OCI-M1 (cell line): ENCODE data around the gene GBX1.
A peak's percentile ranks its signal among the peaks of the same experiment; 100 is the strongest.

Experiments
- DNase-seq: peaks from one replicate; lab custom pipeline; 2025; lab: John Stamatoyannopoulos, UW

GBX1 gene

DNA sequence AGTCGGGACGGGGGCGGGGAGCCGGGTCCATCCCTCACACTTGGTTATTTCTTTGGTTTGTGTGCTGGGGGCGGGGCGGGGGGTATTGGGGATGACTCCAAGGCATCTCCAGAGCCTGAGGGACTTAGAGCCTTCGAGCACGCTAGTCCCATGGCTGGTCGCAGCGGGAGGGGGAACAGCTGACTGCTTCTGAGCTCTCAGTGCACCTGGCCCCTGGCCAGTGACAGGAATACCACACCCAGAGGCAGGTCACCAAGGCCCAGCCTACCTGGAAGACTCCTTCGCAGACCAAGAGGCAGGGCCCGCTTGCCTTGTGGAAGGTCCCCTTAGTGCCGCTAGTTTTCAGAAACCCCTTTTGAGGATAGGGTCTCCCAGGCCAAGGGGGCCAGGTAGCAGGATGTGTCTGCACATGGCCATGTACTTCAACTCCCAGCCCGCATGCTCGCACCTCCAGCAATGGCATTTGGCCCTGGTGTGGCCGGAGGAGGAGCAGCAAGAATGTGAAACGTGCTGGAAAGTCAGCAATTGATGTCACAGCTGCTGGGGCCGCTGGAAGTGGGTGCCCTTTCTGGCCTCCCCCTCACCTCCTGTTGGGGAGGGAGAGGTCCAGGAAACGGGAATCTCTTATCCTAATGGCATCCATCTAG, 40.9 kb downstream of the GBX1 start:
- DNase-seq, result no peak

DNA sequence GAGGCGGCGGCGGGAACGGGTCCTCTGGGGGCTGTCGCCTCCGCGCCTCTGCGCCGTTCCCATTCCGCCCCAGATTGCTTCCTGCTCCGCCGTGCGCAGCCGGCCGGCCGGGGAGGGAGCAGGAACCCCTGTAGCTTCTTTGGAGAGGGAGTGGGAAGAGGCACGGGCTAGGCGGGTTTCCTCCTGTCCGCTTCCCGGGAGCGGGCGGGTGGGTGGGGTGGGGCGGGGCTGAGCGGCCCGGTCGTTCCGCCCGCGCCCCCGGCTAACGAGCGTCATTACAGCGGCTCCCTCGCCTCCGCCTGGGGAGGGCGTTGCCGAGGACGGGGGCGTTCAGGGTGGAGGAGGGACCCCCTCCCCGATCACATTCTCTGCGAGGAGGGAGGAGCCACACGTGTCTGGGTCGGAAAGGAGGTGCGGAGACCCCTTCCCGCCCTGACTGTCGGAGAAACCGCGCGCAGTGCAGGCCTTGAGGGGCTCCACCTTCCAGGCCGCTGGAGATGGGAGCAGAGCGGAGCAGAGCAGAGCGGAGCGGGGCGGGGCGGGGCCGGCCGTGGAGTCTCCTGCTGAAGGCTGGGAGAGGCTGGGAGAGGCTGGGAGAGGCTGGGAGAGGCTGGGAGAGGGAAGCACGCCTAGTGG, 41.5 kb downstream of the GBX1 start:
- DNase-seq, result no peak

DNA sequence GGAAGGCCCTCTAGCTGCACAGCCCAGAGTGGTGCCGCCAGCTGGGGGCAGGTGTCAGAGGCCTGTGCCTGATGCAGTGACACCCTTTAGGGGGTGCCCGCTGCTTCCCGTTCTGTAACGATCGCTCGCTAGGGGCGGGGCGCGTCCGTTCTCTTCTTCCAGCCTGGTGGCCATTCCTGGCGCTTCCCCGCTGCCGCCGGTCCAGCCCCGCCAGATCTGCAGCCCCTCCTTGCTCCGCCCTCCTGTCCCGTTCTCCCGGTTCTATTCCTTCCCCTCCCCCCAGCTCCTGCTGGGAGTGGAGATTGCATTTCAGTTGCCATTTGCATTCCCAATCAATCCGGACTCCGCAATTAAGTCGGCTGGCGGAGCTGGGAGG, 42.0 kb downstream of the GBX1 start:
- no peak for DNase-seq

DNA sequence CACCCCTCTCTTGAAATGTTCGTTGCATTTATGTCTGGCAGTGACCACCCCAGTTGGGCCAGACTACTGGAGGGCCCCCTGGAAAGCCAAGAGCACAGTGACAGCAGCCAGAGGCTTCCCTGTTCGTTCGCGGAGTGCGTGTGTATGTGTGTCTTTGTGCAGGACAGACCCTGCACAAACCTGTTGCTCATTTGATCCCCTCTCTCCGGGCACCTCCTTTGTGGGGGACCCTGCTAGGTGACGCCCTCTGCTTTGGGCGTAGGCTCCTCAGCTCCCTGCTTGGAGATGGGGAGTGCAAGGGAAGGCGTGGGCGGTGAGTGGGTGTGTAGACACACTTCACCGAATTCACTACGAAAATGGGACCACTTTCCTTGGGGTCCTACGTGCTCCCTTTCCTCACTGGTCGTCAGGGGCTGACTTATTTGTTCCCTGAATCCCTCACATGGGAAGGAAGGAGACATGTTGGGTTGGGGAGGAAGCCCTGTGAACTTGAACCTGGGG, 42.5 kb downstream of the GBX1 start:
- no peak for DNase-seq

DNA sequence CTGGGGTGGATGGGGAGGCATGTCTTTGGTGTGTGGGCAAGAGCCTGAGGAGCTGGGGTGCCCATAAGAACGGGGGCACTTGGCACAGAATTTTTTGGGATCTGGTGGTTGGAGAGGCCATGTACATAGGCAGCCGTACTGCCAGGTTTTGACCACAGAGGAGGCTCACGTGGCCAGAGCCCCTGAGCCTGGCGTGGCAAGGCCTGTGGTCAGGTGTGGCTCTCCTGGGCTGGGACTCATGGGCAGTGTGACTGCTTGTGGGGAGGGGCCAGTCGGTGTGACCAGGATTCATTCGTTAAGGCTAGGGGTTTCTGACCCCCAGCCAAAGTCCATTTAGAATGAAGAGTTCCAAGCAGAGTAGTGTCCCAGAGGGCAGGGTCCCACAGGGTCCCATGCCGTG, 43.0 kb downstream of the GBX1 start:
- no peak for DNase-seq

DNA sequence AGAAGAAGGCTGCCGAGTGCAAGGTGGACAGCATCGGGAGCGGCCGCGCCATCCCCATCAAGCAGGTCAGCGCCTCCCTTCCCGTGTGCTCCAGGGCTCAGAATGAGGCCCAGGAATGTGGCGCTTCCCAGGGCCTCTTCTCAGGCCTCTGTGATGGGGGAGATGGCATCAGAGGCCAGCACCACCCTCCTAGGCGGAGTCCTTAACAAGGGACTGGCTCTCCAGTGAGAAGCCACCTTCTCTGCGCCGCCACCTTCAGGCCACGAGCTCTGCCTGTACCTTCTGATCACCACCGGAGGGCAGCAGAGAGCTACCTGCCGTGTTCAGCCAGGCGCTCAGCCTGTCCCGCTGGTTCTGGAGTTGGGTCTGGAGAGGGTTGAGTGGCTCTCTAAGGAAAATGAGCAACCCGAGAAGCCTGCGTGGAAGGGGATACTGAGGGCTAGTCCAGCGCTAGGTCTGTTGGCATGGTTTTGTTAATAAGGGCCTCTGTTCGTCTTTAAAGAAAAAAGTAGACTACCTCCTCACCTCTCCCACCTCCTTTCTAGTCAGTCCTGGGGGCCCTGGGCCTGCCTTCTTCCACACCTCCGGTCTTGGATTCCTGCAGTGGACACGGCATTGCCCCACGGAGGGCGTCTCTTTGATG, 43.6 kb downstream of the GBX1 start:
- DNase-seq, result peak; percentile 75

DNA sequence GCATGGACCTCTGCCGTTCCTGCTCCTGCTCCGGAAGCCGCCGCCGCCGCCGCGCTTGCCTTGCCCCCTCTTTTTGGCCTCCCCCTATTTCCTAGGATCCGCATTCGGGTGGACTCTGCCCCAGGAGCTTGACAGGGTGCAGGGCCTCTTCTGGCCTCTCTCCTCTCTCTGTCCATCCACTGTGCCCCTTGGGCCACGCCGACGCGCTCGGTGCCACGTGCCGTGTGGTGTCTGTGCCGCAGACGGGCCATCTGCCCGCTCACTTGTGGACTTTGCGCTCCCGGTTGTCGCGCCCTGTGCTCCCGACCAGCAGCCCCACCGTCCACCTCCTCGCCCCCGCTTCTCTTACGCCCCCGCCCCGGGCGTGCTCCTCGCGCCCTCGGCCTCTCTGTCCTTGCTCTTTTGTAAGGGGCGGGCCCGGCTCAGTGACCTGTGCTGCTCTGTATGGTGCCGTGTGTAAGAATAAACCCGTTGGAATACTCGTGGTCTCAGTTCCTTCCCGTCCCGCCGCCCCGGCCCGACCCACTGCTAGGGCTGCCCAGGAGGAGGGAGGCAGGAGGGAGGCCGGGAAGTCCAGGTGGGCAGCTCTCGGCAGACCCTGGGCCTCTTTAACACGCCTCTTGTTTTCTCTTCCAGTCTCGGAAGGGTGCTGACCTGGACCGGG, 44.2 kb downstream of the GBX1 start:
- DNase-seq, result no peak

DNA sequence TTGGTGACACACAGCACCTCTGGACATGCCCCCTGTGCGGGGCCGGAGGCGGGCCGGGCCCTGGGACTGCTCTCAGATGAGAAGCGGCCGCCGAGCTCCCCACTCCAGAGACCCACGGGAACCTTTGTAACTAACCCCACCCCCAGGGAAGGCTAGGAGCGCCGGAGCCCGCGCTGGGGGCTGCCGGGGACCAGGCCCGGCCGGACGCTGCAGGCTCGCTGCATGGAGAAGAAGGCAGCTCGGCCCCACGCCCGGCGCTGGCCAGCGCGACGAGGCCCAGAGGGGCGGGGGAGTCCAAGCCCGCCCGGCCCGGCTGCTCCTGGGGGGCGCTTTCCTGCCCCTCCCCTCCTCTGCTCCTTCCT, 44.7 kb downstream of the GBX1 start:
- DNase-seq, result no peak

DNA sequence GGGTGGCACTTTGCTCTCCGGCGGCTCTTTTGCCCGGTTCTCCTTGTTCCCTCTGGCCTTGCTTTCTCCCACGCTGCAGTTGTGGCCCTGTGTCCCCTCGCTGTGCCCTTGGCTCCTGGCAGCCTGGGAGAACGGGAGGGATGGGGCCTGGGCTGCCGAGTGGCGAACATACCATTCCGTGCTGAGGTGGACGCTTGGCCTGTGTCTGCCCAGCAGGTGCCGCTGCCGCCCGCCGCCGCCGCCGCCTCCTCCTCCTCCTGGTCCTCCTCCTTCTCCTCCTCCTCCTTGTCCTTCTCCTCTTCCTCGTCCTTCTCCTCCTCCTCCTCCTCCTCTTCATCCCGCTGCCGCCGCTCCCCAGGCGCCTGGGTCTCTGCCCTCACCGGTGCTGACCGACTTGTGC, 45.2 kb downstream of the GBX1 start:
- no peak for DNase-seq

DNA sequence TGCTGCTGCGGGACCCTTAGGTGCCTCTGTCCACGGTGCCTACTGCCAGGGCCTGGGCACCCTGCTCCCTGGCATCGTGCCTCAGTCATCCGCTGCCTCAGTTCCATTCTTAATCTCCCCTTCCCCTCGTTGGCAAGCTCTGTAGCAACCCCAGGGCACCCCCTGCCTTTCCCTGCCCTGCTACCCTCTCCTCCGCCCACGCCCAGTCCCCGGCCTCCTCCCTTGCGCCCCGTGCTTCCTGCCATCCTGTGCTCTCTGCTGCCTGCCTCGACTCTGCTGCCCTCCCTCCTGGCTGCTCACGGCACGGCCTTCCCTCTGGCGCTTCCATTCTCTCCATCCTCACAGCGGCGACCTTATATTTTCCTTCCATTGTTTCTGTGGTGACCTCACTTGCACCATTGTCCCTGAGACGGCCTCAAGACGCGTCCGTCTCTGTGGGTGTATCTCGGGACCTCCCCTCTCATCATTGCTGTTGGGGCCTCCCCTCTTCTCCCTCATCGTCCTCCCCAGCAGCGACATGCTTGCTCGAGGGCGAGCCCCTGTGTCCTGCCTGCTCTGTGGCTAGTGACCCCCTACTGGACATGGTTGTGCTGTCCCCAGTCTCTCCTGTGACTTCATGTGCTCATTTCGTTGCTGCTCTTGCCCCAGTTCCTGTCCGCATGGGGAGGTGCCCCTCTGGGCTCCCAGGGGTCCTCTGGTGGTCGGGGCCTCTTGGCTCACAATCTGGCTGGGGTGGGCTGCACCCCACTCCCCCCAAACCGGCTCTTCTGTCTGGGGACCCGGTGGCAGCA, 45.9 kb downstream of the GBX1 start:
- DNase-seq, result no peak

DNA sequence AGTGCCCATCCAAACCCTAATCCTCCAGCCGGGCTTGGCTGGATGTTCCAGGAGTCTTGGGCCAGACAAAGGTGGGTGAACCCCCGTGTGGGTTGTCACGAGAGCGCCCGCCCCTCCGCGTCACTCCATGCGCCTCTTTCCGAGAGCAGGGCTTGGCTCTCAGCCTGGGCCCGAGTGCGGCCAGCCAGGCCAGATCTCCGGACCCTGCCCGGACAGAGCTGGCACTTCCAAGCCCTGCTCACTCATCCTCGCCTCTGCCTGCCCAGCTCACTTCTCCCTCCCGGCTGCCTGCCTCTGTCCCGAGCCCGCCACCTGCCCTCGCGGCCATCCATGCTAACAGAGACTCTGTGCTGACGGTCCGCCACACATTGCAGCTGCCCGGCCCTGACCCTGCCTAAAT, 46.6 kb downstream of the GBX1 start:
- no peak for DNase-seq

DNA sequence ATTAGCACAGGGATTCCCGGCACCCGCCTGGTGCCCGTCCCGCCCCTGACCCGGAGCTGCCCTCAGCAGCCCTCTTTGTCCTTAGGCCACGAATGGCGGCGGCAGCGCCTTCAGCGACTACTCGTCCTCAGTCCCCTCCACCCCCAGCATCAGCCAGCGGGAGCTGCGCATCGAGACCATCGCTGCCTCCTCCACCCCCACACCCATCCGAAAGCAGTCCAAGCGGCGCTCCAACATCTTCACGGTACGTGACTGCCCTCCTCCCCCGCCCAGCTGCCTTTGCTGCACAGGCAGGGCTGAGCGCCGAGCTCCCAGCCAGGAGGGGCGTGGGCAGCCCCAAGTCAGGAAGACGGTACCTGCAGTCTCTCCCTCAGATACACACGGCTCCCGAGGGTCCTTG, 47.6 kb downstream of the GBX1 start:
- no peak for DNase-seq

DNA sequence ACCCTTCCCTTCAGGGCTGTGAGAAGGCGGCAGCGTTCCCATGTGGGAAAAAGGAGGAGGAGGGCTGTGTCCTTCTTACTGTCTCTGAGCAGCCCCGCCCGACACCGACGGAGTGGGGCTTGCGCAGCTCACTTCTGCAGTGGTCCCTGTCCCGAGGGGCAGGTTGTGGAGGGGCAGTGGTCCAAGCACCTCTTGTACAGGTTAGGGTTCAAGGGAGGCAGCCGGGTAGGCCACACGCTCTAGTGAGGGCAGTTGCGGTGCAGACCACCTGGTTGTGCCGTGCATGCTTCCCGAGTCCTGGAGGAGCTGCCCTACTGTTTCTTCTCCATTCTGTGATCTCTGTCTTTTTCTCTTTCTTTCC, 48.5 kb downstream of the GBX1 start:
- no peak for DNase-seq

DNA sequence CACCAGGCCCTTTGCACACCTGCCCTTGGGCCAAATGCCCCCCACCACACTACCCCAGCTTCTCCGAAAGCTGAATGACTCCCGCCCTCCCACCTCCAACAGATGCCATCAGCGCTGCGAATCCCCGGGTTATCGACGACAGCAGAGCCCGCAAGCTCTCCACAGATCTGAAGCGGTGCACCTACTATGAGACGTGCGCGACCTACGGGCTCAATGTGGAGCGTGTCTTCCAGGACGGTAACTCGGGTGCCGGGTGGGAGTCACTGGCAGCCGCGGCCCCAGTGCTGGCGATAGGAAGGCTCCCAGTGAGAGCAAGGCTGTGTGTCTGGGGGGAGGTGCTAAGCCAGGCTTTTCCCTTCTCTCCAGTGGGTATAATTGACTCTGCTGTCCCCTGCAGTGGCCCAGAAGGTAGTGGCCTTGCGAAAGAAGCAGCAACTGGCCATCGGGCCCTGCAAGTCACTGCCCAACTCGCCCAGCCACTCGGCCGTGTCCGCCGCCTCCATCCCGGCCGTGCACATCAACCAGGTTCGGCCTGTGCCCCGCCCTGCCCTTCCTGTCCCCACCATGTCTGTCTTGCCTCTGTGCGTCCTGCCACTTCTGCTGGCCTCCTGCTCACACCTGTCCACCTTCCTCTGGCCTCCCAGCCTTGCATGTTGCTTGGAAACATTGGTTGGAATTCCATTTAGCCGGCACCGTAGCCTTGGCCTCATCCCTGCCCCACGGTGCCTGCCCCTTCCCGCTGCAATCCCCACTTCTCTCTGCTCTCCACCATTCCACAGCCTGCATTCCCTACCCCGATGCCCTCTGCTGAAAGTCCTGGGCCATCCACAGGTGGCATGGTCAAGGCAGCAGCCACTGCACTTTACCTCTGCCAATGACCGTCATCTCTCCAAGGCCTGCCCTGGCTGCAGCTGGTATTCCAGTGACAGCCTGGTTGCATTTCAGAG, 49.1 kb downstream of the GBX1 start:
- no peak for DNase-seq

DNA sequence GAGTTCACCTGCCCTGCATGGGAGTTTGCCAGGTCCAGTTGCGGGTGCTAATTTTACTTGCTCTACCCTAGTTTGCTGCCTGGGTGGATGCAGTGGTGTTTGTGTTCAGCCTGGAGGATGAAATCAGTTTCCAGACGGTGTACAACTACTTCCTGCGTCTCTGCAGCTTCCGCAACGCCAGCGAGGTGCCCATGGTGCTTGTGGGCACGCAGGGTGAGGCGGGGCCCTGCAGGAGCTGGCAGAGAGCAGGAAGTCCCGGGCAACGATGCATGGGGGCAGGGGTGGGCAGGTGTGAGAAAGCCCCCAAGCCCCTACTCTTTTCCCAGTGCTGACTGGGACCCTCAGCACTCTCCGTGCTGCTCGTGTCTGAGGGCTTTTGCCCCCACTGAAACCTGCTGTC, 49.9 kb downstream of the GBX1 start:
- no peak for DNase-seq

DNA sequence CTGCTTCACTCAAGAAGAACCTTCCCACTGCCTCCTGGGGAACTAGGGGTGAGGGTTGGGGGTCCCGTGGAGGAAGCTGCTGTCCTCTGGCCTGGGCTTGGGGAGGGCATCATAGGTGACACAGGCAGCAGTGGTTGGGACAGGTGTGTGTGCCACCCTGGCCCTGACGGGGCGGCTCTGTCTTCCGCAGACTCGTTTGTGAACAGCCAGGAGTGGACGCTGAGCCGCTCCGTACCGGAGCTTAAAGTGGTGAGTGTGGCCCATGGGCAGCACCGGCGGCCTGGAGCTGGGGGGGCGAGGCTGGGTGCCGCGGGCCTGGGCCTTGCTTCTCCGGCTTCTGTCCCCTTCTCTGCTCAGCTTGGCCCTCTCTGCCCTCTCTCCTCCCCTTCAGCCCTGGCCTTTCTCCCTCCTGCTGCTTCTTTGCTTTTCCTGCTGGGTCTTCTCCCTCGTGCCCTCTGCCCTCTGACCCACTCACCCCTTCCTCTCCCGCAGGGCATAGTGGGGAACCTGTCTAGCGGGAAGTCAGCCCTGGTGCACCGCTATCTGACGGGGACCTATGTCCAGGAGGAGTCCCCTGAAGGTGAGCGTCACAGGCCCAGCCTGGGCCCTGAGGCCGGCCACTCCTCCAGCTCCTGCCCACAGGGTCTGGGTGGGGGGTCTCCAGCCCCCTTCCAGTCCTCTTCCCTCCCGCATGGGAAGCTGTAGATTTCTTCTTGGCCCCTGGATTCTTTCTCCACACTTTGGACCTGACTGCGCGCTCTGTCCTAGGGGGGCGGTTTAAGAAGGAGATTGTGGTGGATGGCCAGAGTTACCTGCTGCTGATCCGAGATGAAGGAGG, 50.7 kb downstream of the GBX1 start:
- no peak for DNase-seq

DNA sequence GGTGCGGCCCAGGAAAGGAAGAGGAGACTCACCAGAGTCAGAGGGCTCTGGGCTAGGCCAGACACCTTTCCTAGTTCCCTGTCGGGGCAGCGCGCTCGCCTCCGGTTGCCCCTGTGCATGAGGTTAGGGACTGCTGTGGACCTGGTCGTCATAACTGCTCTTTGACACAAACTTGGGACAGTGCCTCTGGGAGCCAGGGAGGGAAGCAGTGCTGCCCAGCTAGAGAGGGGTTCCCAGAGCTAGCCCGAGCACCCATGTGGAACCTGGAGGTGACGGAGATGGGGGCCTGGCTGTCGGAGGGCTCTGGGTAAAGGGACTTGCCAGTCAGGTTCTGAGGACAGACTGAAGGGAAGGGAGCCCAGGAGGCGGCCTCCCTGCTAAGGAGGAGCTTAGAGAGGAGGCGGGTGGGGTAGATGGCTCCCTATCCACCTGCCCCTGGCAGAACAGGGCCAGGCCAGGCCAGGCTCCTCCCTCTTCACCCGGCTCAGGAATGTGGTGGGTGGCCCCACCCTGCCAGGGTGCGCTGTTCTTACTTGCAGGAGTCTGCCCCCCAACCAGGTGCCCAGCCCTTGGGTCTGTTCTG, 51.6 kb downstream of the GBX1 start:
- no peak for DNase-seq

DNA sequence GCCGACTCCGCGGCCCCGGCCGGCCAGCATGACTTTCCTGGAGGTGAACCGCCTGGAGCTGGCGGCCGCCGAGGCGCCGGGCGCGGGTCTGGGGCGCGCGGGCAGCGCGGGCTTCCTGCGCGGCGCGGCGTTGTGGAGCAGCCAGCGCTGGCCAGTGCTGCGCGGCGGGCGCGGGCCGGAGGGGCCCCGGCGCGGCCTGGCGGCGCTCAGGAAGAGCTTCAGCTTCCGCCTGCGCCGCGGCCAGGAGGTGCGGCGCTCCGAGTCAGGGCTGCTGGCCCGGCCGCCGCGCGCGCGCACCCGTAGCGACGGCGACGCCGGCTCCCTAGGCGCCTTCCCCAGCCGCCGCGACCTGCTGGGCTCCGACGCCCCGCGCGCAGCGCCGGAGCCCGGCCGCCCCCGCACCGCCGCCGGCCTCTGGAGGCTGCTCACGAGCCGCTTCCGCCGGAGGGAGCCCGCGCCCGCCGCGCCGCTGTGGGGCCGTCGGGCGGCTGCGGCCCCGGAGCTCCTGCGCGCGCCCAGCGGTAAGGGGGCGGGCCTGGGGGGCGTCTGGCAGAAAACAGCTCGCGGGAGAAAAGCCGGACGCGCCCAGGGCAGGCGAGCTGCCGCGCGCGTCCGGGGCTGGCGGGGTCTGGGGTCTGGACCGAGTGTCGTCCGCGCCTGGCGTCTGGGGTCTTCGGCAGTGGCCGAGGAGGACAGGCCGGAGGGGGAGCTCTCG, 52.2 kb downstream of the GBX1 start:
- DNase-seq, result no peak
